Fibroblast of lung (primary cell): ENCODE measurements around the gene P3H3.

ENCODE experiments used
- EZH2 ChIP-seq: IDR thresholded peaks from 2 replicates; pipeline ENCODE4 v1.5.1; 2012; ENCODE audit warnings: low read length, control low read depth, mild to moderate bottlenecking; ENCODE audit errors: missing control alignments
- TF ChIP-seq, protein P1 (sequence below), 2 donors: IDR thresholded peaks in 1 of 2; conservative IDR thresholded peaks in 1 of 2; 1 replicate in 1 of 2; 2 replicates in 1 of 2; pipeline ENCODE4 v1.5.1; 2011 to 2012; ENCODE audit warnings: low read length in 2 of 2, control low read depth in 1 of 2, inconsistent platforms in 1 of 2, low read depth in 1 of 2, mild to moderate bottlenecking in 1 of 2

DNA sequence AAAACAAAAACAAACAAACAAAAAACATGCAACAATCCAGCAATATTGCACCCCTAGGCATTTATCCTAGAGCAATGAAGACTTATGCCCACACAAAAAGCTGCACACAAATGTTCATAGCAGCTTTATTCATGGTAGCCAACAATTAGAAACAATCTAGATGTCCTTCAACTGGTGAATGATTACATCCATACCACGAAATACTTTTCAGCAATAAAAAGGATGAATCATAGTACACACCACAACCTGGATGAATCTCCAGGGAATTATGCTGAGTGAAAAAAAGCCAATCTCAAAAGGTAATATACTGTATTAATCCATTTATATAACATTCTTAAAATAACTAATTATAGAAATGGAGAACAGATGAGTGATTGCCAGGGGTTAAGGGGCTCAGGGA is 21.0 kb upstream of the P3H3 start:
- TF ChIP-seq, protein P1, sequence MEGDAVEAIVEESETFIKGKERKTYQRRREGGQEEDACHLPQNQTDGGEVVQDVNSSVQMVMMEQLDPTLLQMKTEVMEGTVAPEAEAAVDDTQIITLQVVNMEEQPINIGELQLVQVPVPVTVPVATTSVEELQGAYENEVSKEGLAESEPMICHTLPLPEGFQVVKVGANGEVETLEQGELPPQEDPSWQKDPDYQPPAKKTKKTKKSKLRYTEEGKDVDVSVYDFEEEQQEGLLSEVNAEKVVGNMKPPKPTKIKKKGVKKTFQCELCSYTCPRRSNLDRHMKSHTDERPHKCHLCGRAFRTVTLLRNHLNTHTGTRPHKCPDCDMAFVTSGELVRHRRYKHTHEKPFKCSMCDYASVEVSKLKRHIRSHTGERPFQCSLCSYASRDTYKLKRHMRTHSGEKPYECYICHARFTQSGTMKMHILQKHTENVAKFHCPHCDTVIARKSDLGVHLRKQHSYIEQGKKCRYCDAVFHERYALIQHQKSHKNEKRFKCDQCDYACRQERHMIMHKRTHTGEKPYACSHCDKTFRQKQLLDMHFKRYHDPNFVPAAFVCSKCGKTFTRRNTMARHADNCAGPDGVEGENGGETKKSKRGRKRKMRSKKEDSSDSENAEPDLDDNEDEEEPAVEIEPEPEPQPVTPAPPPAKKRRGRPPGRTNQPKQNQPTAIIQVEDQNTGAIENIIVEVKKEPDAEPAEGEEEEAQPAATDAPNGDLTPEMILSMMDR (conservative IDR thresholded peaks at IDR 0.05 in 1 of 2, IDR thresholded peaks at IDR 0.05 in 1 of 2; ENCODE audit: low read depth in 1 of 2, low read length in 2 of 2), result no peak
- no peak for TF ChIP-seq EZH2
